ENCODE measurements around the gene CFHR4.
"Not testable (repeated sequence)": the region's sequence is repeated elsewhere in the genome, so short reads cannot be mapped to it uniquely, and the experiment has no call there.

Gene CFHR4

GRCh38 chr1:196943568-196943967 lies 55.7 kb downstream of the CFHR4 start, which contains the start of gene CFHR2:
TSS of gene CFHR2 (plus strand) at chr1:196943738. CDS start at chr1:196943881, 143 bp downstream.
- not testable (repeated sequence) for DNase-seq

- DNase-seq = no peak
These were observed 64.0 kb downstream of the CFHR4 start for GRCh38 chr1:196951711-196952394.

GRCh38 chr1:196954778-196955177 lies 66.9 kb downstream of the CFHR4 start:
- DNase-seq = no peak

- DNase-seq = no peak
These were observed 68.1 kb downstream of the CFHR4 start for GRCh38 chr1:196955926-196956325.

- no peak for DNase-seq
These were observed 73.0 kb downstream of the CFHR4 start for GRCh38 chr1:196960854-196961253.
